Glomerular visceral epithelial cell (primary cell): ENCODE results near the gene C3orf52.
A peak's percentile ranks its signal among the peaks of the same experiment; 100 is the strongest.

Experiments used
- DNase-seq: peaks from one replicate; pipeline ENCODE4 v3.0.0-alpha.2; 2016; ENCODE audit errors: extremely low spot score

C3orf52 gene

GRCh38 chr3:112086875-112087524 lies 811 bp downstream of the C3orf52 start:
- DNase-seq, result no peak

GRCh38 chr3:112087746-112088145 lies 1.6 kb downstream of the C3orf52 start:
- DNase-seq, result no peak

GRCh38 chr3:112088944-112089343 lies 2.8 kb downstream of the C3orf52 start:
- DNase-seq, result no peak

- DNase-seq, result no peak
Measured at GRCh38 chr3:112089956-112090886, 4.0 kb downstream of the C3orf52 start.

- no peak for DNase-seq
Measured at GRCh38 chr3:112090887-112091586, 4.8 kb downstream of the C3orf52 start.

GRCh38 chr3:112092496-112093179 lies 6.4 kb downstream of the C3orf52 start:
- DNase-seq, result peak; percentile 45

- no peak for DNase-seq
Measured at GRCh38 chr3:112093180-112093522, 7.0 kb downstream of the C3orf52 start.

- DNase-seq, result no peak
Measured at GRCh38 chr3:112095731-112096130, 9.5 kb downstream of the C3orf52 start.

GRCh38 chr3:112096176-112096575 lies 10.0 kb downstream of the C3orf52 start:
- no peak for DNase-seq

GRCh38 chr3:112097378-112097777 lies 11.2 kb downstream of the C3orf52 start:
- peak; percentile 96 for DNase-seq

- peak; percentile 93 for DNase-seq
Measured at GRCh38 chr3:112101916-112102315, 15.7 kb downstream of the C3orf52 start.

GRCh38 chr3:112104774-112105173 lies 18.6 kb downstream of the C3orf52 start:
- DNase-seq, result no peak

- DNase-seq, result no peak
Measured at GRCh38 chr3:112109322-112109721, 23.1 kb downstream of the C3orf52 start.

GRCh38 chr3:112111785-112112402 lies 25.7 kb downstream of the C3orf52 start:
- peak; percentile 54 for DNase-seq

- no peak for DNase-seq
Measured at GRCh38 chr3:112114576-112115160, 28.5 kb downstream of the C3orf52 start.

GRCh38 chr3:112115161-112115739 lies 29.1 kb downstream of the C3orf52 start:
- DNase-seq, result no peak

GRCh38 chr3:112115806-112116383 lies 29.7 kb downstream of the C3orf52 start:
- DNase-seq, result no peak

- no peak for DNase-seq
Measured at GRCh38 chr3:112116748-112117186, 30.6 kb downstream of the C3orf52 start.

- no peak for DNase-seq
Measured at GRCh38 chr3:112117415-112117814, 31.2 kb downstream of the C3orf52 start.

- DNase-seq, result no peak
Measured at GRCh38 chr3:112117841-112118571, 31.8 kb downstream of the C3orf52 start.
